ENCODE results near the gene MORC2. TPM values are rescaled to one million over a fixed set of nuclear protein-coding genes. Genes with fewer than 3 reads are reported as not detected.

Gene MORC2
- total and polyA plus RNA-seq, 4 donors = 11.9 to 24.7 (median 20.7) TPM

- Histone ChIP-seq H3K4me1 (ENCODE audit: control insufficient read depth in 5 of 5, insufficient read depth in 5 of 5, low read length in 5 of 5) (no peaks in the 10 kb centered on the region), H3K9ac (ENCODE audit: insufficient read depth in 1 of 2, low read length in 2 of 2) (no peak overlapping the region), H3K27me3 (ENCODE audit: control insufficient read depth in 3 of 3, insufficient read depth in 3 of 3, low read length in 2 of 3) (no peaks in the 10 kb centered on the region), H3K27ac (ENCODE audit: low read depth in 1 of 2, low read length in 1 of 2) (no peak overlapping the region), H3K36me3 (ENCODE audit: control insufficient read depth in 4 of 4, insufficient read depth in 4 of 4, low read length in 4 of 4) (no peaks in the 10 kb centered on the region), H3K9me3 (ENCODE audit: control insufficient read depth in 4 of 4, insufficient read depth in 3 of 4, low read length in 3 of 4) (no peaks in the 10 kb centered on the region), H3K4me3 (no peak overlapping the region)
- TF ChIP-seq, protein P1, sequence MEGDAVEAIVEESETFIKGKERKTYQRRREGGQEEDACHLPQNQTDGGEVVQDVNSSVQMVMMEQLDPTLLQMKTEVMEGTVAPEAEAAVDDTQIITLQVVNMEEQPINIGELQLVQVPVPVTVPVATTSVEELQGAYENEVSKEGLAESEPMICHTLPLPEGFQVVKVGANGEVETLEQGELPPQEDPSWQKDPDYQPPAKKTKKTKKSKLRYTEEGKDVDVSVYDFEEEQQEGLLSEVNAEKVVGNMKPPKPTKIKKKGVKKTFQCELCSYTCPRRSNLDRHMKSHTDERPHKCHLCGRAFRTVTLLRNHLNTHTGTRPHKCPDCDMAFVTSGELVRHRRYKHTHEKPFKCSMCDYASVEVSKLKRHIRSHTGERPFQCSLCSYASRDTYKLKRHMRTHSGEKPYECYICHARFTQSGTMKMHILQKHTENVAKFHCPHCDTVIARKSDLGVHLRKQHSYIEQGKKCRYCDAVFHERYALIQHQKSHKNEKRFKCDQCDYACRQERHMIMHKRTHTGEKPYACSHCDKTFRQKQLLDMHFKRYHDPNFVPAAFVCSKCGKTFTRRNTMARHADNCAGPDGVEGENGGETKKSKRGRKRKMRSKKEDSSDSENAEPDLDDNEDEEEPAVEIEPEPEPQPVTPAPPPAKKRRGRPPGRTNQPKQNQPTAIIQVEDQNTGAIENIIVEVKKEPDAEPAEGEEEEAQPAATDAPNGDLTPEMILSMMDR (IDR thresholded peaks at IDR 0.05; ENCODE audit: control extremely low read depth, extremely low read depth) = no peak
- ATAC-seq (ENCODE audit: insufficient read depth, low FRiP score) (no peak), DNase-seq (no peak)
- 80 to 89% methylated on average over 4 of the region's 4 CpGs for WGBS, 2 donors
These were observed 29.8 kb upstream of the MORC2 start for GRCh38 chr22:30998329-30998728.

DNA sequence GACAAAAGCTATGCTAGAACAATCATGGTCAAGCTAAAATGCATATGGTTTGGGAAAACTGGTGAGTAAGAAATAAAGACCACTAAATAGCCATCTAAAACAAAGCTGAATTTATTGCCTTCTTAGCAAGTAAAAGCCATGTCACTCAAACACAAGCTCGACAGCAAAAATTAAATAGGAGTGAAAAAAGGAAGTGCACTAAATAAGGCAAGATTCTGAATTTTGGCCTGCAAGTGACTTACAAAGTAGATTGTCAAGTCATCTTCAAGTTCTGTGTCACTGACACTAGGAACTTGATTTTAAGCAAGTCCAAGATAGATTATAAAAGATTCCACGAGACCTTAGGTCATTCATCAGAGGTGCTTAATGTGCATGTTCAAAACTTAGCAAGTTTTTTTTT is 27.9 kb upstream of the MORC2 start:
- TF ChIP-seq, protein P1 (IDR thresholded peaks at IDR 0.05; ENCODE audit: control extremely low read depth, extremely low read depth) = no peak

GRCh38 chr22:30994960-30995359 is 26.4 kb upstream of the MORC2 start:
- peaks cover 0 to 2% (median under 1%) of the 10 kb centered on the region in 4 donors for H3K9me3 ChIP-seq (ENCODE audit: control insufficient read depth in 4 of 4, insufficient read depth in 3 of 4, low read length in 3 of 4)
- TF ChIP-seq, protein P1 (IDR thresholded peaks at IDR 0.05; ENCODE audit: control extremely low read depth, extremely low read depth) = no peak
- peaks cover 0 to 5% (median 0%) of the 10 kb centered on the region in 5 donors for H3K4me1 ChIP-seq (ENCODE audit: control insufficient read depth in 5 of 5, insufficient read depth in 5 of 5, low read length in 5 of 5)
- WGBS, 2 donors = 66 to 75% methylated on average over 1 of the region's 1 CpG
- H3K36me3 ChIP-seq (ENCODE audit: control insufficient read depth in 4 of 4, insufficient read depth in 4 of 4, low read length in 4 of 4) = no peaks in the 10 kb centered on the region
- H3K9ac ChIP-seq (ENCODE audit: insufficient read depth in 1 of 2, low read length in 2 of 2) = no peak overlapping the region
- DNase-seq (no peak), ATAC-seq (ENCODE audit: insufficient read depth, low FRiP score) (no peak)
- no peak overlapping the region for H3K27ac ChIP-seq (ENCODE audit: low read depth in 1 of 2, low read length in 1 of 2)
- H3K4me3 ChIP-seq = no peak overlapping the region
- H3K27me3 ChIP-seq (ENCODE audit: control insufficient read depth in 3 of 3, insufficient read depth in 3 of 3, low read length in 2 of 3) = no peaks in the 10 kb centered on the region

More for the DNA sequence above, 27.9 kb upstream of the MORC2 start:
- DNase-seq = no peak
- 42 to 62% methylated on average over 2 of the region's 2 CpGs for WGBS, 2 donors
- H3K4me1 ChIP-seq (ENCODE audit: control insufficient read depth in 5 of 5, insufficient read depth in 5 of 5, low read length in 5 of 5) = peaks cover 0 to 5% (median 0%) of the 10 kb centered on the region in 5 donors
- ATAC-seq (ENCODE audit: insufficient read depth, low FRiP score) = no peak
- peaks cover 0 to 2% (median under 1%) of the 10 kb centered on the region in 4 donors for H3K9me3 ChIP-seq (ENCODE audit: control insufficient read depth in 4 of 4, insufficient read depth in 3 of 4, low read length in 3 of 4)
- H3K9ac ChIP-seq (ENCODE audit: insufficient read depth in 1 of 2, low read length in 2 of 2) = no peak overlapping the region
- H3K27me3 ChIP-seq (ENCODE audit: control insufficient read depth in 3 of 3, insufficient read depth in 3 of 3, low read length in 2 of 3) = no peaks in the 10 kb centered on the region
- no peak overlapping the region for H3K4me3 ChIP-seq
- no peak overlapping the region for H3K27ac ChIP-seq (ENCODE audit: low read depth in 1 of 2, low read length in 1 of 2)
- H3K36me3 ChIP-seq (ENCODE audit: control insufficient read depth in 4 of 4, insufficient read depth in 4 of 4, low read length in 4 of 4) = no peaks in the 10 kb centered on the region

- TF ChIP-seq, protein P1 (IDR thresholded peaks at IDR 0.05; ENCODE audit: control extremely low read depth, extremely low read depth) = no peak
- Histone ChIP-seq H3K27ac (ENCODE audit: low read depth in 1 of 2, low read length in 1 of 2) (no peak overlapping the region), H3K36me3 (ENCODE audit: control insufficient read depth in 4 of 4, insufficient read depth in 4 of 4, low read length in 4 of 4) (no peaks in the 10 kb centered on the region), H3K9ac (ENCODE audit: insufficient read depth in 1 of 2, low read length in 2 of 2) (no peak overlapping the region), H3K4me3 (no peak overlapping the region), H3K9me3 (ENCODE audit: control insufficient read depth in 4 of 4, insufficient read depth in 3 of 4, low read length in 3 of 4) (peaks cover 2 to 7% (median 2%) of the 10 kb centered on the region in 4 donors), H3K4me1 (ENCODE audit: control insufficient read depth in 5 of 5, insufficient read depth in 5 of 5, low read length in 5 of 5) (peaks cover 0 to 5% (median 0%) of the 10 kb centered on the region in 5 donors), H3K27me3 (ENCODE audit: control insufficient read depth in 3 of 3, insufficient read depth in 3 of 3, low read length in 2 of 3) (no peaks in the 10 kb centered on the region)
- WGBS, 2 donors = 66 to 92% methylated on average over 2 of the region's 2 CpGs
- no peak for DNase-seq
- ATAC-seq (ENCODE audit: insufficient read depth, low FRiP score) = no peak
These were observed 24.0 kb upstream of the MORC2 start for GRCh38 chr22:30992565-30992964.

Data from lung (tissue), 12 donors.